Activated CD8-positive, alpha-beta T cell treated with anti-CD3 and anti-CD28 coated beads, Interleukin-2, amount 10 ng/mL, durations not matched to agents 7 days and 5 days (primary cell): ENCODE measurements around the gene CREB3L2. TPM values are rescaled to one million over a fixed set of nuclear protein-coding genes. Genes with fewer than 3 reads are reported as not detected.
"Not testable (repeated sequence)": the region's sequence is repeated elsewhere in the genome, so short reads cannot be mapped to it uniquely, and the experiment has no call there.

ENCODE experiments used
- ATAC-seq: fragments of 150-1000 bp; cut with Tn5 transposase; one replicate; pipeline ENCODE4 v1.10.0; 2021; ENCODE audit warnings: moderate library complexity
- CTCF ChIA-PET: fragments of 350-600 bp; sonication (Branson Sonifier 250); formaldehyde crosslinking; loops from one replicate; lab custom pipeline; 2021; ENCODE audit warnings: antibody characterized with exemption; lab: Charles Lee
- POLR2A ChIA-PET: fragments of 350-600 bp; sonication (Branson Sonifier 250); formaldehyde crosslinking; loops from one replicate; lab custom pipeline; 2021; ENCODE audit warnings: antibody characterized with exemption; lab: Charles Lee
- DNase-seq: peaks from one replicate; pipeline ENCODE4 v3.0.0-alpha.2; 2020
- H3K27ac Mint-ChIP-seq: one replicate; pipeline ENCODE4 v1.8.0; 2021; ENCODE audit warnings: mild to moderate bottlenecking, mixed read lengths
- H3K27me3 Mint-ChIP-seq: one replicate; pipeline ENCODE4 v1.8.0; 2021; ENCODE audit warnings: low read depth, mixed read lengths
- H3K36me3 Mint-ChIP-seq: one replicate; pipeline ENCODE4 v1.8.0; 2021; ENCODE audit warnings: low read depth, mixed read lengths
- H3K4me1 Mint-ChIP-seq: one replicate; pipeline ENCODE4 v1.8.0; 2021; ENCODE audit warnings: low read depth, mixed read lengths
- H3K4me3 Mint-ChIP-seq: one replicate; pipeline ENCODE4 v1.8.0; 2021; ENCODE audit warnings: mild to moderate bottlenecking, mixed read lengths
- H3K9me3 Mint-ChIP-seq: one replicate; pipeline ENCODE4 v1.8.0; 2022; ENCODE audit warnings: mixed read lengths; ENCODE audit not compliant: insufficient read depth
- total RNA-seq, 2 experiments: library from RNA; stranded (reverse); gene quantifications; one replicate each; pipeline ENCODE4 v1.2.3, GENCODE V29; 2021

The CREB3L2 gene
- total RNA-seq, 2 experiments from 2014 or later = 24.7 to 25.9 TPM

DNA sequence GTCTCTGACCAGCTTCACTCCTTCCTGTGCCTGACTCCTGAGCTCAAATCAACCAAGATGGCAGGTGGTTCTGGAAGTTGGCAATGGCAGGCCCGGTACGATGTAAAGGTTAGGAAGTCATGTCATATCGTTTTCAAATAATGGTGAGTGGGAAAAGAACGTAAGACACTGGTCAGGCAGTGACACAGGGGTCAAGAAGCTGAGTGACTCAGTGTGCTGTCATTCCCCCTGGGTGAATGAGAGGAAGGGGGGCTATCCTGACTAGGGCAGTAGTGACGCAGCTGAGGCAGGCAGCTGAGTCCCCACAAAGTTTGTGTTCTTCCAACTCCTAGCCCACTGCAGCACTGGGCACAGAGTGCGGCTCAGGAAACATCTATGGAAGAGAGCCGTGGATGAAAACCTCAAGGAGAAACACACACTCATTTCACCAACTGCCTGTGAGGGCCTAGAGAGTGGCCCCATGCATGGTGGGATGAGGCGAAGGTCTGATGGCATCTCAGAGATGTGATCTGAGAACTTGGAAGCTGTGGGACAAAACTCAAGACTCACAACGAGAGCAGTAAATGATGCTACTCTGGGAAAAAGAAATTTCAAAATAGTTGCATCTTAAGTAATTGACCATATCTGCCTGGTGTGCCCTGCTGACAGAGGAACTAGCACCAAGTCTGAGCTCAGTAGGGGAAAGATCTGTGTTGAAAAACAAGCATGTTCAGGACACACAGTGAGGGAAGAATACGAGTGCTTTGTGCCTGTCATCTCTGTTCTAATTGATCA, 23.2 kb downstream of the CREB3L2 start:
- H3K9me3 Mint-ChIP-seq = peaks cover 7% of the 10 kb centered on the region
- H3K27ac Mint-ChIP-seq = no peak overlapping the region
- DNase-seq = no peak
- no peak overlapping the region for H3K4me3 Mint-ChIP-seq
- H3K36me3 Mint-ChIP-seq = peaks cover 22% of the 10 kb centered on the region
- no peak for ATAC-seq
- ChIA-PET POLR2A (interaction anchor here (1.2 kb wide), 1 partner anchor 9 kb away, joined by 3 read pairs; no protein-coding TSS in a partner anchor), CTCF (interaction anchor here (1.2 to 1.9 kb wide), 2 partner anchors 23 to 322 kb away, joined by 3 to 6 read pairs; partner anchors contain the start of gene CREB3L2)
- H3K27me3 Mint-ChIP-seq = no peaks in the 10 kb centered on the region
- no peaks in the 10 kb centered on the region for H3K4me1 Mint-ChIP-seq

DNA sequence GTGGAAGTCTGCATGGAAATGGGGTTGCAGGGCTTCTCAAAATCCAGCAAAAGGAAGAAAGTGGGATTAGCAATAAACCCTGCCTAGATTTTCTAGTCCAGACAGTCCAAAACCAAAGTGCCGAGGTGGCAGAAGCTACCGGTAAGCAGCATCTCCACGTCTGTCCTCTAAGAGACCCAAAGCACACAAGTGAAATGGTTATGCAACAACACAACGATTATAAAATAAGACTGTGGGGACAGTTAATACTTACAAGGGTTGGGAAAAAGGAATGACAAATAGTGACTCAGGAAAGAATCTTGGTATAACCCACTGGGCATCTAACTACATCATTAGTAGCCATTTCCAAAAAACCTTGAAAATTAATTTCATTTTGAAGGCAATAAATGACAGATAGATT, 24.7 kb downstream of the CREB3L2 start:
- H3K27ac Mint-ChIP-seq = no peak overlapping the region
- H3K9me3 Mint-ChIP-seq = no peaks in the 10 kb centered on the region
- ATAC-seq (no peak), DNase-seq (no peak)
- H3K27me3 Mint-ChIP-seq = no peaks in the 10 kb centered on the region
- no peak overlapping the region for H3K4me3 Mint-ChIP-seq
- H3K4me1 Mint-ChIP-seq = no peaks in the 10 kb centered on the region
- CTCF ChIA-PET = interaction anchor here (1.9 kb wide), 1 partner anchor 25 kb away, joined by 6 read pairs; the partner anchor contains the start of gene CREB3L2
- peaks cover 10% of the 10 kb centered on the region for H3K36me3 Mint-ChIP-seq
- POLR2A ChIA-PET = no interaction called here

DNA sequence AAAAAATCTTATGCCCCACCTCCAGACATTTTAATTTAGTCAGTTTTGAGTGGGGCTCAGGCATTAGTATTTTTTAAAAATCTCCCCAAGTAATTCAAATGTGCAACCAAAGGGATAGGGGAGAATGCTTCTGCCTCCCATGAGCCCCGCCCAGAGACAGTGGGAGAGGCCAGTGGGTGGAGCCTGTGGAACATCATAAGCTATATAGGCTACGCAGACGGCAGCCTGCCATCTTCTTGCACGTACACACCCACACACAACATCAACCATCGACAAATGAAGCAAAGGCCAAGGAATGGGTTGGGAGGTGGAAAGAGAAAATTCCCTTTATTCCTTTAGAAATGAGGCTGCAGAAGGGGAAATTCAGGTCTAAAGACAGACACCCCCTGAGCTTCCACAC, 25.2 kb downstream of the CREB3L2 start:
- DNase-seq (no peak), ATAC-seq (no peak)
- ChIA-PET CTCF (no interaction called here), POLR2A (no interaction called here)
- Mint-ChIP-seq H3K27me3 (no peaks in the 10 kb centered on the region), H3K36me3 (peaks cover 10% of the 10 kb centered on the region), H3K9me3 (no peaks in the 10 kb centered on the region), H3K27ac (no peak overlapping the region), H3K4me1 (no peaks in the 10 kb centered on the region), H3K4me3 (no peak overlapping the region)

DNA sequence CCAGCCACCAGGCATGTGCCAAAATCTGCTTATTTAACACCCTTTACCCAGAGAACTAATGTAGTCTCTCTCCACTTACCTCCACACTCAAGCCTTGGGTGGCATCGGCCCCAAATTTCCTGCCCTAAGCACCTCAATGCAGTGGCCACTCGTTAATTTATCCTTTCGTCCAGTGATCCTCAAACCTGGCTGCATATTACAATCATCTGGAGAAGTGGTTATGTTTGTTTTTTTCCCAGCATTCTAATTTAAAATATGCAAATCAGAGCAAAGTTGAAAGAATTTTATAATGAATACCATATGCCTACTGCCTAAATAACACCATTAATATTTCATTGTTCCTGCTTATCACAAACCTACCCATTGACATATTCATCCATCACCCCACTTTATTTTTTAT, 25.7 kb downstream of the CREB3L2 start:
- DNase-seq = no peak
- ATAC-seq = no peak
- H3K9me3 Mint-ChIP-seq = no peaks in the 10 kb centered on the region
- peaks cover 10% of the 10 kb centered on the region for H3K36me3 Mint-ChIP-seq
- no peaks in the 10 kb centered on the region for H3K4me1 Mint-ChIP-seq
- H3K4me3 Mint-ChIP-seq = no peak overlapping the region
- no peak overlapping the region for H3K27ac Mint-ChIP-seq
- POLR2A ChIA-PET = no interaction called here
- H3K27me3 Mint-ChIP-seq = no peaks in the 10 kb centered on the region
- CTCF ChIA-PET = no interaction called here

DNA sequence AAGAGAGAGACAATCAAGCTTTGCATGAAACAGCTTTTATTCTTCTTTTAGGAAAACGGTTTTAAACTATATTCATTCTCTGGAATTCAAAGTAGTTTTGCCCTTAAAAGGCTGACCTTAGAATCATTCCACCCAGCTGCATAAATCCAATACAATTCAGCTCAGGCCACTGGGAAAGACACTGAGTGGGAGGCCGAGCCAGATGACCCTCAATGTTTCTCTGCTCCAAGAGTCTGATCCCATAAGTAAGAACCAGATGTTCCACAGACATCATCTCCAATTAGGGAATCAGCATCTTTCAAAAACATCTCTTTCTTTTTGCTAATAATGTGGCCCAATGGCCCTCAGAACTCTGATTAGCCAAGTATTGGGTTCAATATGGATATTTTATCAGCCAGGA, 26.1 kb downstream of the CREB3L2 start:
- no peak overlapping the region for H3K27ac Mint-ChIP-seq
- ChIA-PET POLR2A (no interaction called here), CTCF (interaction anchor here (1.0 kb wide), 1 partner anchor 72 kb away, joined by 4 read pairs; no protein-coding TSS in a partner anchor)
- H3K27me3 Mint-ChIP-seq = no peaks in the 10 kb centered on the region
- peaks cover 5% of the 10 kb centered on the region for H3K36me3 Mint-ChIP-seq
- no peaks in the 10 kb centered on the region for H3K4me1 Mint-ChIP-seq
- DNase-seq (no peak), ATAC-seq (no peak)
- H3K9me3 Mint-ChIP-seq = no peaks in the 10 kb centered on the region
- H3K4me3 Mint-ChIP-seq = no peak overlapping the region

DNA sequence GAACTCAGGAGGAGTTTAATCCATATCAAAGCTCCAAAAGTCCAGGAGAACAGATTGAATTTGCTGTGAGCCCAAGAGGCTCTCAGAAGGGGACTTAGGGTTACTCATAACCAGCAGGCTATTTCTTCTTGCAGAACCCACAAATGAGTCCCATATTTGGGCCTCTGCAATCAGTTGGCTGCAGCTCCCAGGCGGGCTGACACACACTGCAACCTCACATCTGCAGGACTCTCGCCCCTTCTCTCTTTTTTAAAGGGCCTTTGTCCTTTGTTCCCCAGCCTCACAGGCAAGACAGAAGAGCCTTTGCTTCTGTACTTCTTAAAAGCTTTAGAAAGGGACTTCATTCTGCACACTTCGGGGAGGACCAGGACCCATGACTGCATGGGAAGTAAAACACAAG, 26.7 kb downstream of the CREB3L2 start:
- Mint-ChIP-seq H3K9me3 (no peaks in the 10 kb centered on the region), H3K27me3 (no peaks in the 10 kb centered on the region), H3K4me3 (no peak overlapping the region), H3K36me3 (peaks cover 4% of the 10 kb centered on the region), H3K4me1 (no peaks in the 10 kb centered on the region), H3K27ac (no peak overlapping the region)
- CTCF ChIA-PET = interaction anchor here (1.0 kb wide), 1 partner anchor 71 kb away, joined by 4 read pairs; no protein-coding TSS in a partner anchor
- POLR2A ChIA-PET = no interaction called here
- DNase-seq (no peak), ATAC-seq (no peak)

DNA sequence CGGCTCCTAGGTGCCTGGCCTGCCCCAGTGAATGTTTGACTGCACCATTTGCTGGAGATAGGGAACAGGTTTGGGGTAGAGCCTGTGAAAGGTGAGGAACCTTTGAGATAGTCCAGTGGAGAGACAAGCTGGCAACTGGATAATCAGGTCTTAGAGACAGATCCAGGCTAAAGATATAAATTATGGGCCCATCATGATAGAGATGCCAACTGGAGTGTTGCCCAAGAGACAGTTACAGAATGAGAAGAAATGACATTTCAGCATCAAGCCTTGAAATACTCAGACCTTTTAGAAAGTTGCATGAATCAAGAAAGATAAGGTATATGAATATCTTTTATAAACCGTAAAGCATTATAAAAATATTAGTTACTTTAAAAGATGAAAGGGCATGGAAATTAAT, 27.1 kb downstream of the CREB3L2 start:
- Mint-ChIP-seq H3K4me3 (no peak overlapping the region), H3K27ac (no peak overlapping the region), H3K36me3 (peaks cover 2% of the 10 kb centered on the region), H3K27me3 (no peaks in the 10 kb centered on the region), H3K4me1 (no peaks in the 10 kb centered on the region), H3K9me3 (no peaks in the 10 kb centered on the region)
- ATAC-seq (no peak), DNase-seq (no peak)
- ChIA-PET CTCF (interaction anchor here (1.0 kb wide), 1 partner anchor 71 kb away, joined by 4 read pairs; no protein-coding TSS in a partner anchor), POLR2A (no interaction called here)

DNA sequence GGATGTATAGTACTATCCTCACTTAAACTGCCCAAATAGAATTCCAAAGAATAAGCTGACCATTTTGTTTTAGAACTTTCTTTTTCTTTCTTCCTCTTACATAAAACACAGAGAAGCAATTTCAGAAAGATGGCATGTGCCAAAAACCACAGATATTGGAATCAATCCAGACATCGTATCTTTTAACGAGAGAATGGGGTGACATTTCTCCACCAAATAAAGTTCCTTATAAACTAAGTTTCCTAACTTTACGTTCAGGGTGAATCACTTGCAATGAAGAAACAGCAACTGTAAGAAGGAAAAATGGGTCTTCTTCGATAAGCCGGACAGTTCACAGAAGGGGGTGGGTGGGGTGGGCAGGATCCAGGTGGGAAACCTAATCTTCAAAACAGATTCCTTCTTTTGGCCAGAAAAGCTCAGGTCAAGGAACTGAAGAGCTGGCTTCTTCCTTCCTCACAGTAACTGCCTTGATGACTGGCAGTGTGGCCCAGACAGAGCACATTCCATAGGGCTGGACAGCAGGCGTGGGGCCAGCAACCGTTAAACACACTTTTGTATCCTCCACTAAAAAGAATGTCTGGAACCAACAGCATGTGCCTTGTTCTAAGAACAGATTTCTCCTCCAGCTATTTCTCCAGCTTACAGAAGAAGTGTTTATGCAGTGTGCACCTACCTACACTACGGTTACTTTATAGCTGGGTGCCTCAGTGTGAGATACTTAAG, 31.5 kb downstream of the CREB3L2 start:
- H3K4me1 Mint-ChIP-seq = peaks cover 5% of the 10 kb centered on the region
- ChIA-PET POLR2A (no interaction called here), CTCF (no interaction called here)
- no peak overlapping the region for H3K27ac Mint-ChIP-seq
- ATAC-seq (no peak), DNase-seq (no peak)
- peaks cover 2% of the 10 kb centered on the region for H3K36me3 Mint-ChIP-seq
- no peak overlapping the region for H3K4me3 Mint-ChIP-seq
- no peaks in the 10 kb centered on the region for H3K9me3 Mint-ChIP-seq
- no peaks in the 10 kb centered on the region for H3K27me3 Mint-ChIP-seq

DNA sequence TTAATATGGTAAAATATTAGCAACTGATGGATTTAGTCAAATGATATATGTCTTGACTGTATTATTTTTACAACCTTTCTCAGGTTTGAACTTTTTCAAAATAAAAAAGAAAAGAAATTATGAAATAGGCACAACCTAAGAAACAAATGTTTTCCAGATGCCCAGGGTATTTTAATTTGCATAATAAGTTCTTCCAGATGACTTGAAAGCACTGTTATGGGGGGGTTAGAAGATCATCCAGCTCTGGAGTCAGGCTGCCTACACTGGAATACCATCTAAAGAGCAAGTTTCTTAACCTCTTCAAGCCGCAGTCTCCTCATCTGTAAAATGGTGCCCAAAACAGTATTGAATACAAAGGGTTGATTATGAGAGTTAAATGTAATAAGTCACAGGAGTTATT, 32.1 kb downstream of the CREB3L2 start:
- POLR2A ChIA-PET = no interaction called here
- no peaks in the 10 kb centered on the region for H3K27me3 Mint-ChIP-seq

DNA sequence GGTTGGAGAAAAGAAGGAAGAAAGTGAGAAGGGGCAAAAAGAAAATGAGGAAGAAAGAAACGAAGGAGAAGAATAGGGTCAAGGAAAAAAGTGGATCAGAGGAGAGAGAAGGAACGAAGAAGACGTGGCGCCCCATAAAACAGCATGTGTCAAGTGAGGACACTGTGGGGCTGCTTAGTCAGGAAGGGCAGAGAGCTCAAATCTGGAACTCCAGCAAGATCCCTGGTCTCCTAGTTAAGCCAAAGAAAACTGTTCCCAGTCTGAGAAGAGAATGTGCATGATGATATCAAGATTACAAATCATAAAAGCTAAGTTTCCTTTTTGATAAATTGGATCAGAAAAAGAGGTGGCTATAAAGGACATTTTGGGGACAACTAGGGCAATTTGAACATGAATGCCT, 33.0 kb downstream of the CREB3L2 start:
- no peak overlapping the region for H3K4me3 Mint-ChIP-seq
- peaks cover 2% of the 10 kb centered on the region for H3K36me3 Mint-ChIP-seq
- H3K27me3 Mint-ChIP-seq = no peaks in the 10 kb centered on the region
- no peaks in the 10 kb centered on the region for H3K9me3 Mint-ChIP-seq
- no peak for ATAC-seq
- no peak for DNase-seq
- H3K4me1 Mint-ChIP-seq = peaks cover 5% of the 10 kb centered on the region
- H3K27ac Mint-ChIP-seq = no peak overlapping the region
- POLR2A ChIA-PET = interaction anchor here (1.3 kb wide), 1 partner anchor 25 kb away, joined by 3 read pairs; no protein-coding TSS in a partner anchor
- CTCF ChIA-PET = no interaction called here

More for the DNA sequence above, 32.1 kb downstream of the CREB3L2 start:
- CTCF ChIA-PET = no interaction called here
- H3K36me3 Mint-ChIP-seq = peaks cover 2% of the 10 kb centered on the region
- DNase-seq (no peak), ATAC-seq (no peak)
- H3K4me1 Mint-ChIP-seq = peaks cover 5% of the 10 kb centered on the region
- H3K4me3 Mint-ChIP-seq = no peak overlapping the region
- no peaks in the 10 kb centered on the region for H3K9me3 Mint-ChIP-seq
- no peak overlapping the region for H3K27ac Mint-ChIP-seq

DNA sequence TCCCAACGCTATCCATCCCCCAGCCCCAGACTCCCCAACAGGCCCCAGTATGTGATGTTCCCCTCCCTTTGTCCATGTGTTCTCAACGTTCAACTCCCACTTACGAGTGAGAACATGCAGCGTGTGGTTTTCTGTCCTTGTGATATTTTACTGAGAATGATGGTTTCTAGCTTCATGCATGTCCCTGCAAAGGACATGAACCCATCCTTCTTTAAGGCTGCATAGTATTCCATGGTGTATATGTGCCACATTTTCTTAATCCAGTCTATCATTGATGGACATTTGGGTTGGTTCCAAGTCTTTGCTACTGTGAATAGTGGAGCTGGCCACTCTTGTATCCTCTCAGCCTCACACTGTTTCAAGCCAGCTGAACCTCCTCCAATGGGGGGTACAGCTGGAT, 33.5 kb downstream of the CREB3L2 start:
- POLR2A ChIA-PET = interaction anchor here (0.6 to 1.3 kb wide), 2 partner anchors 25 to 447 kb away, joined by 3 read pairs; no protein-coding TSS in a partner anchor

More for the DNA sequence above, 33.5 kb downstream of the CREB3L2 start:
- H3K27ac Mint-ChIP-seq, H3K9me3 Mint-ChIP-seq, ATAC-seq, H3K4me3 Mint-ChIP-seq, H3K4me1 Mint-ChIP-seq, H3K36me3 Mint-ChIP-seq, CTCF ChIA-PET, DNase-seq, H3K27me3 Mint-ChIP-seq: not testable (repeated sequence)
